ENCODE measurements around the gene MIGA2. TPM values are rescaled to one million over a fixed set of nuclear protein-coding genes. Genes with fewer than 3 reads are reported as not detected.

Gene MIGA2
- total and polyA plus RNA-seq, 8 donors: 7.5 to 30.9 (median 9.8) TPM

DNA sequence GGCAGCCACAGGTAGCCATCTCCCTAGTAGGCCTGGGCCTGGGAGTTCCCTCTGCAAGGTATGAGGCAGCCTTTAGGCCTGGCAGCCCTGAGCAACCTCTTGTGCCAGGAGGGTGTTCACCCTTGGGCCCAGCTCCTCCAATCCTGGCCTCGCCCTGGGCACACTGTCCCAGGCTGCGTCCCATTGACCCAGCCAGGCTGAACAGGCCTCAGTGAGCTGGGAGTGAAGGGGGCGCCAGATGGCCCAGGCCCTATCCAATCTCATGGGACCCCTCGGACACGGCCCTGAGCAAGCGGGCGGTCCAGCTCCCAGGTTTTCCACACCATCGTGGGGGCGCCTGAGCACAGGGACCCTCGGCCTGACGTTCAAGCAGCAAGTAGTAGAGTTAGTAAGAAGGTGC is 22.8 kb upstream of the MIGA2 start:
- Histone ChIP-seq H3K36me3 (peaks cover 0 to 44% (median 10%) of the 10 kb centered on the region in 3 donors), H3K27ac (no peak overlapping the region), H3K4me1 (no peaks in the 10 kb centered on the region), H3K27me3 (no peaks in the 10 kb centered on the region), H3K9me3 (no peaks in the 10 kb centered on the region), H3K4me3 (no peak overlapping the region)
- intact Hi-C loops (cut with DNase I): no loop called here
- FAIRE-seq: no peak
- no peak for ATAC-seq
- WGBS, 2 donors: 91 to 93% methylated on average over 11 of the region's 11 CpGs
- DNase-seq: no peak
- TF ChIP-seq, protein P1, sequence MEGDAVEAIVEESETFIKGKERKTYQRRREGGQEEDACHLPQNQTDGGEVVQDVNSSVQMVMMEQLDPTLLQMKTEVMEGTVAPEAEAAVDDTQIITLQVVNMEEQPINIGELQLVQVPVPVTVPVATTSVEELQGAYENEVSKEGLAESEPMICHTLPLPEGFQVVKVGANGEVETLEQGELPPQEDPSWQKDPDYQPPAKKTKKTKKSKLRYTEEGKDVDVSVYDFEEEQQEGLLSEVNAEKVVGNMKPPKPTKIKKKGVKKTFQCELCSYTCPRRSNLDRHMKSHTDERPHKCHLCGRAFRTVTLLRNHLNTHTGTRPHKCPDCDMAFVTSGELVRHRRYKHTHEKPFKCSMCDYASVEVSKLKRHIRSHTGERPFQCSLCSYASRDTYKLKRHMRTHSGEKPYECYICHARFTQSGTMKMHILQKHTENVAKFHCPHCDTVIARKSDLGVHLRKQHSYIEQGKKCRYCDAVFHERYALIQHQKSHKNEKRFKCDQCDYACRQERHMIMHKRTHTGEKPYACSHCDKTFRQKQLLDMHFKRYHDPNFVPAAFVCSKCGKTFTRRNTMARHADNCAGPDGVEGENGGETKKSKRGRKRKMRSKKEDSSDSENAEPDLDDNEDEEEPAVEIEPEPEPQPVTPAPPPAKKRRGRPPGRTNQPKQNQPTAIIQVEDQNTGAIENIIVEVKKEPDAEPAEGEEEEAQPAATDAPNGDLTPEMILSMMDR (IDR thresholded peaks at IDR 0.05): no peak

DNA sequence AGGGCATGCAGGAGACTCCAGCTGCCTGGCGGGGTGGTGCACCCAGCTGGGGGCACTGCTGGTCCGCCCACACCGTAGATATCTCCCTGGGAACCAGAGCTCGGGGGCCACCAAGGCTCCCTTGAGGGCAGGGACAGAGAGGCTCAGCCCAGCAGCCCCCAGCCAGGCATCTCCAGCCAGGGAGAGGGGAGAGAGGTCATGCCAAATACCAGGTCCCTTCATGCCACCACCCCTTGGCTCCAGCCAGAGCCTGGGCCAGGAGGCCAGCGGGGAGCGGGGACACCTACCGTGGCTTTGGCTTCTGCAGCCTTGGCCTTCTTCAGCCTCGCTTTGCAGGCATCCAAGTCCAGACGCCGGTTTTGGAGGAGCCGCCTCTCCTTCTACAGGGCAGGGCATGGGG is 22.3 kb upstream of the MIGA2 start:
- H3K9me3 ChIP-seq: no peaks in the 10 kb centered on the region
- H3K4me1 ChIP-seq: no peaks in the 10 kb centered on the region
- ATAC-seq: peak in 1 of 4 donors; percentile 27
- H3K36me3 ChIP-seq: peaks cover 0 to 44% (median 10%) of the 10 kb centered on the region in 3 donors
- no peak for FAIRE-seq
- H3K27ac ChIP-seq: no peak overlapping the region
- intact Hi-C loops (cut with DNase I): no loop called here
- TF ChIP-seq, protein P1 (IDR thresholded peaks at IDR 0.05): no peak
- DNase-seq: no peak
- H3K27me3 ChIP-seq: no peaks in the 10 kb centered on the region
- no peak overlapping the region for H3K4me3 ChIP-seq
- WGBS, 2 donors: 94 to 95% methylated on average over 11 of the region's 11 CpGs

DNA sequence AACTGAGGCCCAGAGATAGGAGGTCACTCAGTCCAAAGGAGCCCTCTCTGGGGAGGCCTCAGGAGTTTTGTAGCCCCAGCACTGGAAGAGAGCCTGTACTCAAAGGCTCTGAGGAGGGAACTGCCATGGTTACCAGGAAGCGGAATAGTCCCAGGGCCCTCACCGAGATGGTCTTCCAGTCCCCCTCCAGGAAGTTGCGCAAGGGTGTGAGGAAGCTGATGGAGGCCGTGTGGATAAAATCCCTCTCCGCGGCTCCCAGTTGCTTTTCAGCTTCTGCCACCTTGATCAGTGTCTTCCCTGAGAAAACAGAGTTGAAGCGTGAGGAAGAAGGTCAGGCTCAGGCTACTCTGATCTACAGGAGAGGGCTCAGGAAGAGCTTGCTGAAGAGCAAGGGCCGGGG is 21.8 kb upstream of the MIGA2 start:
- Histone ChIP-seq H3K4me3 (no peak overlapping the region), H3K27me3 (no peaks in the 10 kb centered on the region), H3K4me1 (no peaks in the 10 kb centered on the region), H3K9me3 (no peaks in the 10 kb centered on the region), H3K36me3 (peaks cover 0 to 42% (median 10%) of the 10 kb centered on the region in 3 donors), H3K27ac (no peak overlapping the region)
- FAIRE-seq (no peak), ATAC-seq (no peak), DNase-seq (no peak)
- WGBS, 2 donors: 91 to 94% methylated on average over 8 of the region's 8 CpGs
- TF ChIP-seq, protein P1 (IDR thresholded peaks at IDR 0.05): no peak
- intact Hi-C loops (cut with DNase I): no loop called here

DNA sequence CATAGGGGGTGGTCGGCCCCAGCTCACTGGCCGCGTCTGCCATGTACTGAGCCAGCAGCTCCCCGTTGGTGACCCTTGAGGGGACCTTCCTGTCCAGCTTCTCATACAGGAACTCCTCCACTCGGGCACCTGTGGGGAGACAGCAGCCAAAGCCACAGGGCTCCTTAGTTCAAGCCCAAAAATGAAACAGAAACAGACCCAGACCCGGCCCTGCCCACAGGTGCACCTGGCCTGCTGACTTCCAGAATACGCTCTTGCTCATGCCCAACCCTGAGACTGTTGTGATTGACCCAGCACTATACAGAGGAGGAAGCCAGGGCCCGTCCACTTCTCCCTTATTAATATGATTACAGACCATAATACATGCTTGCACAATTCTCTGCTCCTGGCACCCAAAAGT is 15.3 kb upstream of the MIGA2 start:
- Histone ChIP-seq H3K4me1 (peaks cover 2 to 8% (median 4%) of the 10 kb centered on the region in 3 donors), H3K36me3 (no peaks in the 10 kb centered on the region), H3K4me3 (no peak overlapping the region), H3K9me3 (no peaks in the 10 kb centered on the region), H3K27me3 (no peaks in the 10 kb centered on the region), H3K27ac (no peak overlapping the region)
- DNase-seq (no peak), FAIRE-seq (no peak), ATAC-seq (peak in 2 of 4 donors; percentile 8 to 24)
- TF ChIP-seq, protein P1 (IDR thresholded peaks at IDR 0.05): no peak
- intact Hi-C loops (cut with DNase I): no loop called here
- WGBS, 2 donors: 79 to 91% methylated on average over 8 of the region's 8 CpGs

DNA sequence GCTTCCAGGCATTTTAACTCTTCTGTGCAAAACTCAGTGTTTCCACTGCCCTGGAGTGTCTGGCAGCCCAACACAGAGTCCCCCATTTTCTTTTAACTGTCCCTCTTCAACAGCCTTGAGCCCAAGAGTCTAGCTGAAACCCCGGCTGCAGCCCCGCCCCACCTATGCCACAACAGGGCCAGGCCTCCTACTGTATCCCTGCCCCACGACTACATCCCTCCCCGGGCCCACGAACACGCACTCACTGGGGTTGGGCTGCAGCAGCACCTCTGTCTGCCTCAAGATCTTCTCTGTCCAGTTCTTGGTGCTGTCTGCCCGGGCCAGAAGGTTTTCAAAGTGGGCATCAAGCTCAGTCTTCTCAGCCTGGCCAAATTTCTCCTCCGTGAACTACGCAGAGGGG is 14.4 kb upstream of the MIGA2 start:
- Histone ChIP-seq H3K4me1 (peaks cover 4 to 13% (median 11%) of the 10 kb centered on the region in 3 donors), H3K9me3 (no peaks in the 10 kb centered on the region), H3K36me3 (no peaks in the 10 kb centered on the region), H3K27ac (no peak overlapping the region), H3K27me3 (no peaks in the 10 kb centered on the region), H3K4me3 (no peak overlapping the region)
- intact Hi-C loops (cut with DNase I): no loop called here
- TF ChIP-seq, protein P1 (IDR thresholded peaks at IDR 0.05): no peak
- no peak for ATAC-seq
- DNase-seq: no peak
- FAIRE-seq: no peak
- WGBS, 2 donors: 82 to 88% methylated on average over 9 of the region's 9 CpGs

Data from pancreas (tissue), 10 donors.